ENCODE measurements around the gene USP5. TPM values are rescaled to one million over a fixed set of nuclear protein-coding genes. Genes with fewer than 3 reads are reported as not detected.

The USP5 gene
- total and polyA plus RNA-seq, 2 donors (not counting 1 experiment from before 2014, with no cell fraction given) = 35.1 to 59.7 TPM

DNA sequence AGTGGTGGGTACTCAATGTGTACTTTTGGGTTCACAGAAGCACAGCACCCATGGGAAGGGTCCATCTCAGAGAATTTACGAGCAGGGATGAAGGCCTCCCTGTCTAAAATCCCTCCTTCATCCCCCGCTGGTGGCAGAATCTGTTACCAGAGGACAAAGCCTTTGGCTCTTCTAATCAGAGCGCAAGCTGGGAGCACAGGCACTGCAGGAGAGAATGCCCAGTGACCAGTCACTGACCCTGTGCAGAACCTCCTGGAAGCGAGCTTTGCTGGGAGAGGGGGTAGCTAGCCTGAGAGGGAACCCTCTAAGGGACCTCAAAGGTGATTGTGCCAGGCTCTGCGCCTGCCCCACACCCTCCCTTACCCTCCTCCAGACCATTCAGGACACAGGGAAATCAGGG lies 31.8 kb upstream of the USP5 start:
- H3K9me3 ChIP-seq (ENCODE audit: control extremely low read depth in 1 of 3, control insufficient read depth in 2 of 3, insufficient read depth in 1 of 3, low read length in 2 of 3) = peaks cover 0 to 2% (median 0%) of the 10 kb centered on the region in 3 donors
- H3K4me1 ChIP-seq (ENCODE audit: control insufficient read depth in 2 of 2, insufficient read depth in 2 of 2, low read length in 2 of 2) = peaks cover 11 to 14% of the 10 kb centered on the region in 2 donors
- no peak for TF ChIP-seq EZH2 (IDR thresholded peaks at IDR 0.05; ENCODE audit: borderline replicate concordance, insufficient read depth, low read depth, low read length, poor library complexity, severe bottlenecking)
- TF ChIP-seq CTCF (IDR thresholded peaks at IDR 0.05) = no peak
- no peak overlapping the region for H2AFZ ChIP-seq (ENCODE audit: insufficient read depth, low read depth, low read length, poor library complexity, severe bottlenecking)
- ChIA-PET POLR2A (no interaction called here), CTCF (no interaction called here)
- Mint-ChIP-seq H3K4me3 (no peak overlapping the region), H3K27me3 (peaks cover 58% of the 10 kb centered on the region), H3K27ac (no peak overlapping the region), H3K9me3 (ENCODE audit: insufficient read depth) (no peaks in the 10 kb centered on the region), H3K4me1 (peaks cover 10% of the 10 kb centered on the region)
- H3K9ac ChIP-seq (ENCODE audit: low read length) = no peak overlapping the region
- WGBS (ENCODE audit: insufficient coverage) = 92% methylated on average over 5 of the region's 5 CpGs
- H3K36me3 ChIP-seq (replicated peaks in 1 of 2; ENCODE audit: control extremely low read depth in 1 of 2, control insufficient read depth in 1 of 2, extremely low read depth in 1 of 2, insufficient read depth in 2 of 2, low read length in 1 of 2) = no peaks in the 10 kb centered on the region
- no peaks in the 10 kb centered on the region for H4K20me1 ChIP-seq (ENCODE audit: control insufficient read depth, insufficient read depth, low read length, poor library complexity, severe bottlenecking)
- no peak overlapping the region for H3K27ac ChIP-seq (ENCODE audit: low read length in 2 of 2)
- no peak overlapping the region for H3K4me2 ChIP-seq (replicated peaks; ENCODE audit: low read depth, low read length, poor library complexity, severe bottlenecking)
- peaks cover 0 to 51% (median 11%) of the 10 kb centered on the region in 4 experiments for H3K27me3 ChIP-seq (replicated peaks in 1 of 4; ENCODE audit: control extremely low read depth in 1 of 4, control insufficient read depth in 3 of 4, insufficient read depth in 4 of 4, low read length in 3 of 4)
- no peak for ATAC-seq (ENCODE audit: low read depth)
- no peak overlapping the region for H3K4me3 ChIP-seq (ENCODE audit: control extremely low read depth in 1 of 5, extremely low read depth in 1 of 5, insufficient read depth in 1 of 5, low read depth in 2 of 5, low read length in 4 of 5)
- no peaks in the 10 kb centered on the region for H3K79me2 ChIP-seq (ENCODE audit: control insufficient read depth, insufficient read depth, low read length)
- no peak for DNase-seq
- intact Hi-C loops (cut with micrococcal nuclease) = no loop called here

GRCh38 chr12:6821591-6822425 lies 30.1 kb upstream of the USP5 start, which contains the start of gene GPR162:
GPR162 (plus strand) TSS chr12:6821821; CDS start chr12:6823899, 2,078 bp downstream.
- intact Hi-C loops (cut with micrococcal nuclease) = no loop called here
- Mint-ChIP-seq H3K4me3 (peak within 1 kb of the TSS; percentile 64), H3K9me3 (ENCODE audit: insufficient read depth) (no peaks in the 10 kb centered on the region), H3K27ac (no peak within 1 kb of the TSS), H3K27me3 (peaks cover 63% of the 10 kb centered on the region), H3K4me1 (peaks cover 15% of the 10 kb centered on the region)
- peaks cover 0 to 59% (median 23%) of the 10 kb centered on the region in 4 experiments for H3K27me3 ChIP-seq (replicated peaks in 1 of 4; ENCODE audit: control extremely low read depth in 1 of 4, control insufficient read depth in 3 of 4, insufficient read depth in 4 of 4, low read length in 3 of 4)
- H3K9me3 ChIP-seq (ENCODE audit: control extremely low read depth in 1 of 3, control insufficient read depth in 2 of 3, insufficient read depth in 1 of 3, low read length in 2 of 3) = peaks cover 0 to 13% (median 0%) of the 10 kb centered on the region in 3 donors
- peak; percentile 28 for DNase-seq
- no peak for ATAC-seq (ENCODE audit: low read depth)
- H4K20me1 ChIP-seq (ENCODE audit: control insufficient read depth, insufficient read depth, low read length, poor library complexity, severe bottlenecking) = no peaks in the 10 kb centered on the region
- no peak within 1 kb of the TSS for H3K4me3 ChIP-seq (ENCODE audit: control extremely low read depth in 1 of 5, extremely low read depth in 1 of 5, insufficient read depth in 1 of 5, low read depth in 2 of 5, low read length in 4 of 5)
- WGBS (ENCODE audit: insufficient coverage) = 4% methylated on average over 9 of the region's 28 CpGs
- TF ChIP-seq EZH2 (IDR thresholded peaks at IDR 0.05; ENCODE audit: borderline replicate concordance, insufficient read depth, low read depth, low read length, poor library complexity, severe bottlenecking) (no peak), CTCF (IDR thresholded peaks at IDR 0.05) (no peak)
- H2AFZ ChIP-seq (ENCODE audit: insufficient read depth, low read depth, low read length, poor library complexity, severe bottlenecking) = no peak within 1 kb of the TSS
- H3K79me2 ChIP-seq (ENCODE audit: control insufficient read depth, insufficient read depth, low read length) = no peaks in the 10 kb centered on the region
- H3K27ac ChIP-seq (ENCODE audit: low read length in 2 of 2) = no peak within 1 kb of the TSS
- no peaks in the 10 kb centered on the region for H3K36me3 ChIP-seq (replicated peaks in 1 of 2; ENCODE audit: control extremely low read depth in 1 of 2, control insufficient read depth in 1 of 2, extremely low read depth in 1 of 2, insufficient read depth in 2 of 2, low read length in 1 of 2)
- peaks cover 17% of the 10 kb centered on the region in 2 donors for H3K4me1 ChIP-seq (ENCODE audit: control insufficient read depth in 2 of 2, insufficient read depth in 2 of 2, low read length in 2 of 2)
- H3K4me2 ChIP-seq (replicated peaks; ENCODE audit: low read depth, low read length, poor library complexity, severe bottlenecking) = peak within 1 kb of the TSS; percentile 48
- ChIA-PET CTCF (interaction anchor here (0.8 to 6.2 kb wide), 3 partner anchors 10 to 47 kb away, joined by 3 to 31 read pairs (median 3); no protein-coding TSS in a partner anchor), POLR2A (interaction anchor here (0.6 kb wide), 1 partner anchor 93 kb away, joined by 3 read pairs; the partner anchor contains the start of gene ENO2)
- H3K9ac ChIP-seq (ENCODE audit: low read length) = no peak within 1 kb of the TSS

All from B cell (primary cell).